ENCODE results near the gene FCRL2. TPM values are rescaled to one million over a fixed set of nuclear protein-coding genes. Genes with fewer than 3 reads are reported as not detected.

Gene FCRL2
- total RNA-seq, 4 donors from 2014 or later: 0.50 TPM; not detected in 3

GRCh38 chr1:157813269-157813668 lies 36.3 kb upstream of the FCRL2 start:
- intact Hi-C loops (cut with DNase I): no loop called here
- TF ChIP-seq POLR2A (IDR thresholded peaks at IDR 0.05; ENCODE audit: low read depth) (no peak), CTCF (IDR thresholded peaks at IDR 0.05) (no peak), EP300 (IDR thresholded peaks at IDR 0.05) (no peak), POLR2AphosphoS5 (IDR thresholded peaks at IDR 0.05) (no peak)
- H3K4me1 ChIP-seq: no peaks in the 10 kb centered on the region
- no peaks in the 10 kb centered on the region for H3K27me3 ChIP-seq
- H3K27ac ChIP-seq (replicated peaks in 1 of 4): no peak overlapping the region
- H3K36me3 ChIP-seq: no peaks in the 10 kb centered on the region
- H3K4me3 ChIP-seq: no peak overlapping the region
- peaks cover 0 to 25% (median 15%) of the 10 kb centered on the region in 4 donors for H3K9me3 ChIP-seq
- WGBS: 82% methylated on average over 1 of the region's 1 CpG
- no peak for DNase-seq (ENCODE audit: extremely low spot score)

- WGBS: 58% methylated on average over 6 of the region's 6 CpGs
These were observed 29.7 kb upstream of the FCRL2 start for GRCh38 chr1:157806431-157807149.

GRCh38 chr1:157803851-157804250 lies 26.9 kb upstream of the FCRL2 start:
- H3K9me3 ChIP-seq: no peaks in the 10 kb centered on the region
- H3K36me3 ChIP-seq: no peaks in the 10 kb centered on the region
- TF ChIP-seq POLR2A (IDR thresholded peaks at IDR 0.05; ENCODE audit: low read depth) (no peak), POLR2AphosphoS5 (IDR thresholded peaks at IDR 0.05) (no peak), CTCF (IDR thresholded peaks at IDR 0.05) (no peak), EP300 (IDR thresholded peaks at IDR 0.05) (no peak)
- H3K4me3 ChIP-seq: no peak overlapping the region
- no peak for DNase-seq (ENCODE audit: extremely low spot score)
- intact Hi-C loops (cut with DNase I): no loop called here
- H3K27me3 ChIP-seq: no peaks in the 10 kb centered on the region
- H3K27ac ChIP-seq (replicated peaks in 1 of 4): no peak overlapping the region
- no peaks in the 10 kb centered on the region for H3K4me1 ChIP-seq
- WGBS: 64% methylated on average over 6 of the region's 7 CpGs

More at GRCh38 chr1:157806431-157807149, 29.7 kb upstream of the FCRL2 start:
- DNase-seq (ENCODE audit: extremely low spot score): no peak
- Histone ChIP-seq H3K27ac (replicated peaks in 1 of 4) (no peak overlapping the region), H3K4me3 (no peak overlapping the region), H3K4me1 (no peaks in the 10 kb centered on the region), H3K9me3 (peaks cover 0 to 3% (median under 1%) of the 10 kb centered on the region in 4 donors), H3K36me3 (no peaks in the 10 kb centered on the region), H3K27me3 (no peaks in the 10 kb centered on the region)
- intact Hi-C loops (cut with DNase I): no loop called here
- TF ChIP-seq EP300 (IDR thresholded peaks at IDR 0.05) (no peak), POLR2AphosphoS5 (IDR thresholded peaks at IDR 0.05) (no peak), CTCF (IDR thresholded peaks at IDR 0.05) (no peak), POLR2A (IDR thresholded peaks at IDR 0.05; ENCODE audit: low read depth) (no peak)

GRCh38 chr1:157799996-157800395 lies 23.1 kb upstream of the FCRL2 start:
- Histone ChIP-seq H3K9me3 (no peaks in the 10 kb centered on the region), H3K27me3 (no peaks in the 10 kb centered on the region), H3K4me3 (no peak overlapping the region), H3K4me1 (no peaks in the 10 kb centered on the region), H3K36me3 (no peaks in the 10 kb centered on the region), H3K27ac (replicated peaks in 1 of 4) (no peak overlapping the region)
- TF ChIP-seq POLR2A (IDR thresholded peaks at IDR 0.05; ENCODE audit: low read depth) (no peak), POLR2AphosphoS5 (IDR thresholded peaks at IDR 0.05) (no peak)
- WGBS: 68% methylated on average over 1 of the region's 1 CpG
- no peak for DNase-seq (ENCODE audit: extremely low spot score)
- intact Hi-C loops (cut with DNase I): no loop called here

GRCh38 chr1:157798211-157798610 lies 21.3 kb upstream of the FCRL2 start:
- intact Hi-C loops (cut with DNase I): no loop called here
- no peaks in the 10 kb centered on the region for H3K36me3 ChIP-seq
- TF ChIP-seq POLR2A (IDR thresholded peaks at IDR 0.05; ENCODE audit: low read depth): no peak
- no peak for TF ChIP-seq POLR2AphosphoS5 (IDR thresholded peaks at IDR 0.05)
- TF ChIP-seq EP300 (IDR thresholded peaks at IDR 0.05): no peak
- TF ChIP-seq CTCF (IDR thresholded peaks at IDR 0.05): no peak
- no peak for DNase-seq (ENCODE audit: extremely low spot score)
- H3K4me1 ChIP-seq: no peaks in the 10 kb centered on the region
- peaks cover 0 to 12% (median 6%) of the 10 kb centered on the region in 4 donors for H3K9me3 ChIP-seq
- no peak overlapping the region for H3K27ac ChIP-seq (replicated peaks in 1 of 4)
- H3K27me3 ChIP-seq: no peaks in the 10 kb centered on the region
- 86% methylated on average over 4 of the region's 5 CpGs for WGBS
- no peak overlapping the region for H3K4me3 ChIP-seq

Data from esophagus muscularis mucosa (tissue), 4 donors.